Kidney epithelial cell (primary cell): ENCODE results near the gene DNAI1. TPM values are rescaled to one million over a fixed set of nuclear protein-coding genes. Genes with fewer than 3 reads are reported as not detected.
A peak's percentile ranks its signal among the peaks of the same experiment; 100 is the strongest.
"Not testable (repeated sequence)": the region's sequence is repeated elsewhere in the genome, so short reads cannot be mapped to it uniquely, and the experiment has no call there.

ENCODE experiments used
- DNase-seq: peaks from one replicate; pipeline ENCODE4 v3.0.0-alpha.2; 2010; ENCODE audit warnings: low read depth
- H3K27me3 ChIP-seq: 2 replicates; pipeline ENCODE4 v1.6.0; 2011; ENCODE audit warnings: low read length; ENCODE audit not compliant: control insufficient read depth, insufficient read depth
- H3K36me3 ChIP-seq: 2 replicates; pipeline ENCODE4 v1.5.1; 2011; ENCODE audit warnings: low read length; ENCODE audit not compliant: control insufficient read depth, insufficient read depth
- H3K4me3 ChIP-seq: 2 replicates; pipeline ENCODE4 v1.5.1; 2011; ENCODE audit warnings: low read depth, mild to moderate bottlenecking, control low read depth, low read length
- CTCF ChIP-seq: IDR thresholded peaks from 2 replicates; pipeline ENCODE4 v1.5.1; 2011; ENCODE audit warnings: mild to moderate bottlenecking, moderate library complexity, low read length, control low read depth, inconsistent platforms; ENCODE audit not compliant: insufficient read depth, poor library complexity, severe bottlenecking
- total RNA-seq: library from RNA; depleted of rRNA; stranded (reverse); fragments of >200 nt; gene quantifications from 2 replicates; pipeline ENCODE4 v1.2.3, GENCODE V29; 2015

The DNAI1 gene
- total RNA-seq, 1 donor from 2014 or later, result not detected

GRCh38 chr9:34522971-34523797 lies 64.6 kb downstream of the DNAI1 start, which contains the start of gene ENHO:
TSS of gene ENHO (minus strand) at chr9:34522990. CDS start at chr9:34521695, 1,295 bp downstream.
- H3K27me3 ChIP-seq, result peaks cover 28% of the 10 kb centered on the region
- H3K4me3 ChIP-seq, result peak within 1 kb of the TSS; percentile 28
- DNase-seq, result peak; percentile 26
- H3K36me3 ChIP-seq, result no peaks in the 10 kb centered on the region
- TF ChIP-seq CTCF, result no peak

- Histone ChIP-seq H3K36me3 (no peaks in the 10 kb centered on the region), H3K27me3 (peaks cover 25% of the 10 kb centered on the region), H3K4me3 (no peak overlapping the region)
- no peak for TF ChIP-seq CTCF
- no peak for DNase-seq
These were observed 65.7 kb downstream of the DNAI1 start for GRCh38 chr9:34524349-34524748.

- Histone ChIP-seq H3K4me3 (no peak overlapping the region), H3K27me3 (peaks cover 15% of the 10 kb centered on the region), H3K36me3 (no peaks in the 10 kb centered on the region)
- TF ChIP-seq CTCF, result no peak
- DNase-seq, result no peak
These were observed 67.4 kb downstream of the DNAI1 start for GRCh38 chr9:34526026-34526425.

- not testable (repeated sequence) for H3K4me3 ChIP-seq, DNase-seq, H3K27me3 ChIP-seq, H3K36me3 ChIP-seq
These were observed 73.4 kb downstream of the DNAI1 start for GRCh38 chr9:34532041-34532440.

- no peak overlapping the region for H3K4me3 ChIP-seq
- no peak for TF ChIP-seq CTCF
- no peak for DNase-seq
- no peaks in the 10 kb centered on the region for H3K36me3 ChIP-seq
- peaks cover 5% of the 10 kb centered on the region for H3K27me3 ChIP-seq
These were observed 78.1 kb downstream of the DNAI1 start for GRCh38 chr9:34536685-34537084.

GRCh38 chr9:34540827-34541226 lies 82.2 kb downstream of the DNAI1 start:
- no peak for TF ChIP-seq CTCF
- DNase-seq, result no peak
- peaks cover 5% of the 10 kb centered on the region for H3K27me3 ChIP-seq
- H3K36me3 ChIP-seq, result no peaks in the 10 kb centered on the region
- H3K4me3 ChIP-seq, result no peak overlapping the region
